Bronchial epithelial cell (primary cell): ENCODE measurements around the gene LMF2. TPM values are rescaled to one million over a fixed set of nuclear protein-coding genes. Genes with fewer than 3 reads are reported as not detected.
"Not testable (repeated sequence)": the region's sequence is repeated elsewhere in the genome, so short reads cannot be mapped to it uniquely, and the experiment has no call there.

Source experiments
- DNase-seq: peaks from one replicate; pipeline ENCODE4 v3.0.0-alpha.2; 2010; ENCODE audit warnings: low read depth
- FAIRE-seq: peaks from 2 replicates; lab custom pipeline; 2011; peaks lifted over from hg19 to GRCh38; lab: Jason Lieb, UNC
- H3K27me3 ChIP-seq: 2 replicates; pipeline ENCODE4 v1.5.1; 2011; ENCODE audit warnings: low read length; ENCODE audit not compliant: control insufficient read depth, insufficient read depth
- H3K36me3 ChIP-seq: 2 replicates; pipeline ENCODE4 v1.5.1; 2011; ENCODE audit warnings: low read length; ENCODE audit not compliant: control insufficient read depth, insufficient read depth
- H3K4me3 ChIP-seq: 2 replicates; pipeline ENCODE4 v1.5.1; 2011; ENCODE audit warnings: mild to moderate bottlenecking, low read depth, low read length, control low read depth
- total RNA-seq: library from RNA; depleted of rRNA; stranded (reverse); fragments of >200 nt; gene quantifications from 2 replicates; pipeline ENCODE4 v1.2.1, GENCODE V29; 2014
- TF ChIP-seq, protein P1 (sequence below): IDR thresholded peaks from 2 replicates; pipeline ENCODE4 v1.5.1; 2011; ENCODE audit warnings: mild to moderate bottlenecking, moderate library complexity, low read length, control low read depth, inconsistent platforms; ENCODE audit not compliant: insufficient read depth, severe bottlenecking

The LMF2 gene
- total RNA-seq, 1 donor from 2014 or later = 10.3 TPM

GRCh38 chr22:50537765-50538164 is 30.3 kb upstream of the LMF2 start:
- Histone ChIP-seq H3K4me3 (no peak overlapping the region), H3K36me3 (no peaks in the 10 kb centered on the region), H3K27me3 (no peaks in the 10 kb centered on the region)
- FAIRE-seq (no peak), DNase-seq (no peak)
- TF ChIP-seq, protein P1, sequence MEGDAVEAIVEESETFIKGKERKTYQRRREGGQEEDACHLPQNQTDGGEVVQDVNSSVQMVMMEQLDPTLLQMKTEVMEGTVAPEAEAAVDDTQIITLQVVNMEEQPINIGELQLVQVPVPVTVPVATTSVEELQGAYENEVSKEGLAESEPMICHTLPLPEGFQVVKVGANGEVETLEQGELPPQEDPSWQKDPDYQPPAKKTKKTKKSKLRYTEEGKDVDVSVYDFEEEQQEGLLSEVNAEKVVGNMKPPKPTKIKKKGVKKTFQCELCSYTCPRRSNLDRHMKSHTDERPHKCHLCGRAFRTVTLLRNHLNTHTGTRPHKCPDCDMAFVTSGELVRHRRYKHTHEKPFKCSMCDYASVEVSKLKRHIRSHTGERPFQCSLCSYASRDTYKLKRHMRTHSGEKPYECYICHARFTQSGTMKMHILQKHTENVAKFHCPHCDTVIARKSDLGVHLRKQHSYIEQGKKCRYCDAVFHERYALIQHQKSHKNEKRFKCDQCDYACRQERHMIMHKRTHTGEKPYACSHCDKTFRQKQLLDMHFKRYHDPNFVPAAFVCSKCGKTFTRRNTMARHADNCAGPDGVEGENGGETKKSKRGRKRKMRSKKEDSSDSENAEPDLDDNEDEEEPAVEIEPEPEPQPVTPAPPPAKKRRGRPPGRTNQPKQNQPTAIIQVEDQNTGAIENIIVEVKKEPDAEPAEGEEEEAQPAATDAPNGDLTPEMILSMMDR = no peak

GRCh38 chr22:50536226-50536625 is 28.7 kb upstream of the LMF2 start:
- TF ChIP-seq, protein P1 = no peak
- Histone ChIP-seq H3K36me3 (no peaks in the 10 kb centered on the region), H3K4me3 (no peak overlapping the region), H3K27me3 (no peaks in the 10 kb centered on the region)
- DNase-seq (no peak), FAIRE-seq (no peak)

DNA sequence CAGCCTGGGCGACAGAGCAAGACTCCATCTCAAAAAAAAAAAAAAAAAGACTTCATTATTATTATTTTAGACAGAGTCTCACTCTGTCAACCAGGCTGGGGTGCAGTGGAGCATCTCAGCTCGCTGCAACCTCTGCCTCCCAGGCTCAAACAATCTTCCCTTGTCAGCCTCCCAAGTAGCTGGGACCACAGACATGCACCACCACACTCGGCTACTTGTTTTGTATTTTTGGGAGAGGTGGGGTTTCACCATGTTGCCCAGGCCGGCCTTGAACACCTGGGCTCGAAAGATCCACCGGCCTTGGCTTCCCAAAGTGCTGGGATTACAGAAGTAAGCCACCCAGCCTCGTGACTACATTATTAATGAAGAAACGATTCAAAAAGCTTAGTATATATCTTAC is 27.6 kb upstream of the LMF2 start:
- DNase-seq (no peak), FAIRE-seq (no peak)
- Histone ChIP-seq H3K27me3 (no peaks in the 10 kb centered on the region), H3K4me3 (no peak overlapping the region), H3K36me3 (no peaks in the 10 kb centered on the region)
- TF ChIP-seq, protein P1 = no peak

- not testable (repeated sequence) for H3K4me3 ChIP-seq, FAIRE-seq, H3K27me3 ChIP-seq, H3K36me3 ChIP-seq, DNase-seq
Measured at GRCh38 chr22:50533856-50534711, 26.6 kb upstream of the LMF2 start.

DNA sequence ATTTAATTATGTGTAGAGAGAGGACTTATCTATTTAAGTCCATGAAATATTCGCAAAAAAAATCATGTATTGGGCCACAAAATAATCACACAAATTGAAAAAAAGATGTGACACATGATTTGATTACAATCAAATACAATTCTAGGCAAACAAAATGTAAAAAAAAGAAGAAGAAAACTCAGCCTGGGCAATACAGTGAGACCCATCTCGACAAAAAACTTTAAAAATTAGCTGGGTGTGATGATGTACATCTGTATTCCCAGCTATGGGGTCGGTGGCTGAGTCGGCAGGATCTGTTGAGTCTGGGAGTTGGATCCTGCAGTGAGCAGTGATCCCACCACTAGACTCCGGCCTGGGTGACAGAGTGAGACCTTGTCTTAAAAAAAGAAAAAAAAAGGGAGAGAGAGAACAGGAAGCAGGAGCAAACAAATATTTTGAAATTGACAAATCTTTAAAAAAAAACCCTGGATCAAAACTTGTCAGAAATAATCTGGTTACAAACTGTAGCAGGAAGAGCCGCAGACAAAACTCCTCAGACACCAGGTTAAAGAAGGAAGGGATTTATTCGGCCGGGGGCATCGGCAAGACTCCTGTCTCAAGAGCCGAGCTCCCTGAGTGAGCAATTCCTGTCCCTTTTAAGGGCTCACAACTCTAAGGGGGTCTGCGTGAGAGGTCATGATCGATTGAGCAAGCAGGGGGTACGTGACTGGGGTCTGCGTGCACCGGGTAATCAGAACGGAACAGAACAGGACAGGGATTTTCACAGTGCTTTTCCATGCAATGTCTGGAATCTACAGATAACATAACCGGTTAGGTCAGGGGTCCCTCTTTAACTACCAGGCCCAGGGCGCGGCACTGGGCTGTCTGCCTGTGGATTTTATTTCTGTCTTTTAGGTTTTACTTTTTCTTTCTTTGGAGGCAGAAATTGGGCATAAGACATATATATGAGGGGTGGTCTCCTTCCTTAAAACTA is 25.6 kb upstream of the LMF2 start:
- FAIRE-seq (no peak), DNase-seq (no peak)
- Histone ChIP-seq H3K36me3 (peaks cover 6% of the 10 kb centered on the region), H3K27me3 (no peaks in the 10 kb centered on the region), H3K4me3 (no peak overlapping the region)
- TF ChIP-seq, protein P1 = no peak
